SK-N-SH (cell line): ENCODE data around the gene PRELID1. TPM values are rescaled to one million over a fixed set of nuclear protein-coding genes. Genes with fewer than 3 reads are reported as not detected.

Source experiments
- CTCF ChIA-PET: fragments of 300-600, 350-600 bp; formaldehyde crosslinking; extraction: SDS; loops from one replicate; lab custom pipeline; 2021; lab: Yijun Ruan, JAX
- POLR2A ChIA-PET: fragments of 350-600 bp; sonication (Branson Sonifier 250); formaldehyde crosslinking; extraction: SDS; loops from one replicate; lab custom pipeline; 2020; ENCODE audit warnings: antibody characterized with exemption, inconsistent platforms; lab: Yijun Ruan, JAX
- DNase-seq: peaks from one replicate; pipeline ENCODE4 v3.0.0; 2012
- H2AFZ ChIP-seq: fragments of 200-600 bp; sonication (generic); 2 replicates; pipeline ENCODE4 v1.8.1; 2016; ENCODE audit warnings: antibody characterized with exemption, mild to moderate bottlenecking, low read depth
- H3F3A ChIP-seq: fragments of 200-600 bp; sonication (generic); replicated peaks from 2 replicates; pipeline ENCODE3; 2016; ENCODE audit warnings: antibody characterized with exemption, mild to moderate bottlenecking; ENCODE audit not compliant: insufficient read depth
- H3K27ac ChIP-seq, 2 experiments: fragments of 200-500 bp in 1 of 2; fragments of 200-600 bp in 1 of 2; sonication (Bioruptor generic) in 1 of 2; sonication (generic), shearing (Covaris generic) in 1 of 2; 2 replicates each; pipeline versions ENCODE4 v1.5.1 to v1.6.1; 2014 to 2016; ENCODE audit warnings: low read depth in 2 of 2, inconsistent platforms in 1 of 2, low read length in 1 of 2, mild to moderate bottlenecking in 1 of 2, mixed read lengths in 1 of 2
- H3K27me3 ChIP-seq: fragments of 200-600 bp; sonication (generic), shearing (Covaris generic); 2 replicates; pipeline ENCODE4 v1.6.1; 2016; ENCODE audit warnings: mixed run types; ENCODE audit not compliant: insufficient read depth
- H3K36me3 ChIP-seq, 2 experiments: fragments of 200-500 bp in 1 of 2; fragments of 200-600 bp in 1 of 2; sonication (Bioruptor generic) in 1 of 2; sonication (generic) in 1 of 2; replicated peaks in 1 of 2; 2 replicates each; pipeline versions ENCODE3 to v1.5.1; 2014 to 2016; ENCODE audit warnings: low read length in 1 of 2, mild to moderate bottlenecking in 1 of 2; ENCODE audit not compliant: insufficient read depth in 2 of 2, control insufficient read depth in 1 of 2
- H3K4me1 ChIP-seq, 2 experiments: fragments of 200-500 bp in 1 of 2; fragments of 200-600 bp in 1 of 2; sonication (Bioruptor generic) in 1 of 2; sonication (generic), shearing (Covaris generic) in 1 of 2; 2 replicates each; pipeline versions ENCODE4 v1.5.1 to v1.6.1; 2014 to 2016; ENCODE audit warnings: low read depth in 1 of 2, low read length in 1 of 2, mixed run types in 1 of 2; ENCODE audit not compliant: insufficient read depth in 2 of 2, control insufficient read depth in 1 of 2
- H3K4me2 ChIP-seq: fragments of 200-600 bp; sonication (generic), shearing (Covaris generic); 2 replicates; pipeline ENCODE4 v1.6.1; 2017; ENCODE audit warnings: mixed run types
- H3K4me3 ChIP-seq, 2 experiments: fragments of 200-500 bp in 1 of 2; fragments of 200-600 bp in 1 of 2; sonication (Bioruptor generic) in 1 of 2; sonication (generic), shearing (Covaris generic) in 1 of 2; 2 replicates each; pipeline versions ENCODE4 v1.5.1 to v1.8.1; 2014 to 2016; ENCODE audit warnings: low read depth in 2 of 2, inconsistent platforms in 1 of 2, low read length in 1 of 2, mild to moderate bottlenecking in 1 of 2, mixed read lengths in 1 of 2, moderate library complexity in 1 of 2
- H3K79me2 ChIP-seq: fragments of 200-600 bp; sonication (generic); 2 replicates; pipeline ENCODE4 v1.8.1; 2017; ENCODE audit warnings: mild to moderate bottlenecking; ENCODE audit not compliant: insufficient read depth
- H3K9ac ChIP-seq: fragments of 200-600 bp; sonication (generic); 2 replicates; pipeline ENCODE4 v1.6.1; 2017; ENCODE audit warnings: mixed run types
- H3K9me2 ChIP-seq: fragments of 200-600 bp; sonication (generic); 2 replicates; pipeline ENCODE4 v1.6.1; 2017; ENCODE audit warnings: mixed run types
- H3K9me3 ChIP-seq: fragments of 200-600 bp; sonication (generic); 2 replicates; pipeline ENCODE4 v1.6.1; 2017; ENCODE audit warnings: mixed run types, mild to moderate bottlenecking, moderate library complexity
- H4K20me1 ChIP-seq: fragments of 200-600 bp; sonication (generic); 2 replicates; pipeline ENCODE4 v1.6.1; 2017; ENCODE audit warnings: mild to moderate bottlenecking, mixed run types; ENCODE audit not compliant: insufficient read depth
- ELF1 ChIP-seq: IDR thresholded peaks from 2 replicates; pipeline ENCODE4 v1.4.0; 2012
- EP300 ChIP-seq, 2 experiments: IDR thresholded peaks; 2 replicates each; pipeline versions ENCODE4 v1.4.0 to v1.6.1; 2012; ENCODE audit warnings: borderline replicate concordance in 1 of 2, low read depth in 1 of 2, low read length in 1 of 2
- EZH2phosphoT487 ChIP-seq: fragments of 200-600 bp; sonication (generic); IDR thresholded peaks from 2 replicates; pipeline ENCODE4 v1.6.1; 2017; ENCODE audit warnings: low read depth, mixed run types, mild to moderate bottlenecking, antibody characterized with exemption, moderate library complexity, borderline replicate concordance
- FOSL2 ChIP-seq: IDR thresholded peaks from 2 replicates; pipeline ENCODE4 v1.4.0; 2012; ENCODE audit warnings: low read depth, mild to moderate bottlenecking, moderate library complexity, borderline replicate concordance
- FOXM1 ChIP-seq: IDR thresholded peaks from 2 replicates; pipeline ENCODE4 v1.4.0; 2012; ENCODE audit warnings: low read depth, mild to moderate bottlenecking
- GABPA ChIP-seq: IDR thresholded peaks from 2 replicates; pipeline ENCODE4 v1.4.0; 2012; ENCODE audit warnings: low read depth, mild to moderate bottlenecking
- IRF3 ChIP-seq: fragments of 150-350 bp; IDR thresholded peaks from 2 replicates; pipeline ENCODE4 v1.6.1; 2016; ENCODE audit warnings: mild to moderate bottlenecking, low read depth, low read length
- JUND ChIP-seq: IDR thresholded peaks from 2 replicates; pipeline ENCODE4 v1.4.0; 2012
- MAX ChIP-seq: IDR thresholded peaks from 2 replicates; pipeline ENCODE4 v1.4.0; 2012; ENCODE audit warnings: low read depth
- MEF2A ChIP-seq: IDR thresholded peaks from 2 replicates; pipeline ENCODE4 v1.4.0; 2012; ENCODE audit warnings: low read depth, borderline replicate concordance
- NFIC ChIP-seq: IDR thresholded peaks from 2 replicates; pipeline ENCODE4 v1.4.0; 2012; ENCODE audit warnings: borderline replicate concordance
- NRF1 ChIP-seq: IDR thresholded peaks from 2 replicates; pipeline ENCODE4 v1.6.1; 2012; ENCODE audit warnings: low read depth, mild to moderate bottlenecking, low read length
- RCOR1 ChIP-seq: fragments of 150-350 bp; IDR thresholded peaks from 2 replicates; pipeline ENCODE4 v1.6.1; 2017; ENCODE audit warnings: antibody characterized with exemption, low read length
- RFX5 ChIP-seq: IDR thresholded peaks from 2 replicates; pipeline ENCODE4 v1.6.1; 2012; ENCODE audit warnings: mild to moderate bottlenecking, improper control_type of control experiment, low read length
- RXRA ChIP-seq: IDR thresholded peaks from 2 replicates; pipeline ENCODE4 v1.4.0; 2012; ENCODE audit warnings: low read depth, mild to moderate bottlenecking, borderline replicate concordance
- SIN3A ChIP-seq: IDR thresholded peaks from 2 replicates; pipeline ENCODE4 v1.6.1; 2012; ENCODE audit warnings: low read depth, mild to moderate bottlenecking, low read length, moderate library complexity, borderline replicate concordance
- SMC3 ChIP-seq: IDR thresholded peaks from 2 replicates; pipeline ENCODE4 v1.6.1; 2012; ENCODE audit warnings: low read depth, low read length, improper control_type of control experiment
- TAF1 ChIP-seq: IDR thresholded peaks from 2 replicates; pipeline ENCODE4 v1.6.1; 2012; ENCODE audit warnings: low read depth, mild to moderate bottlenecking, low read length, moderate library complexity, borderline replicate concordance
- USF2 ChIP-seq: fragments of 150-350 bp; IDR thresholded peaks from 2 replicates; pipeline ENCODE4 v1.6.1; 2017; ENCODE audit warnings: antibody characterized with exemption, low read length, low read depth, borderline replicate concordance
- WGBS: methylation state at CpG from one replicate; pipeline ENCODE4 v1.1.6; 2017; ENCODE audit warnings: low lambda C conversion rate; 5-methylcytosine and 5-hydroxymethylcytosine counted together
- polyA plus RNA-seq, 3 experiments: library from polyadenylated mRNA; depleted of rRNA; stranded (reverse); fragments of >200 nt; gene quantifications; 2 replicates each; pipeline ENCODE4 v1.2.3, GENCODE V29; 2012
- TF ChIP-seq, protein P1 (sequence below): IDR thresholded peaks from 2 replicates; pipeline ENCODE4; 2012
- TF ChIP-seq, protein P2 (sequence below): IDR thresholded peaks from 2 replicates; pipeline ENCODE4 v1.4.0; 2012; ENCODE audit warnings: low read depth, borderline replicate concordance

PRELID1 gene
- polyA plus RNA-seq, 1 of the 3 experiments (the other 2 are of a cell fraction), result 344 TPM

DNA sequence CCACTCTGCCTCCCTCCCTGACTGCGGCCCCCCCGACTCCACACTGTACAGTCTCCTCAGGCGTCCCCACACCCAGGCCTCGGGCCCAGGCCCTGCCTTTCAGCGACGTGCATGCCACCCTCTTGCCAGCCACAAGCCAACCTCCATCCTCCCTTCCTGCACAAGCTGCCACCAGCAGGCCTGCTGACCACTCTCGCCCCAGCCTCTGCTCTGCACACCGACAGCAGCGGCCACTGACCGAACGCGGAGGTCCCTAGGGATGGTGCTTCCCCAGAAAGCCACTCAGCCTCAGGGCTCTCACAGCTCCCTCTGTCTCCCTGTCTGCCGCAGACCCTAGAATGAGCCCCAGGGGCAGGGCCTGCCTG lies 29.3 kb downstream of the PRELID1 start:
- TF ChIP-seq IRF3 (no peak), JUND (no peak), MAX (no peak), USF2 (no peak), RCOR1 (no peak), TAF1 (no peak), NRF1 (no peak), EP300 (IDR thresholded peaks at IDR 0.05; ENCODE audit: borderline replicate concordance in 1 of 2, low read depth in 1 of 2, low read length in 1 of 2) (no peak), MEF2A (no peak), EZH2phosphoT487 (no peak)
- TF ChIP-seq, protein P1, sequence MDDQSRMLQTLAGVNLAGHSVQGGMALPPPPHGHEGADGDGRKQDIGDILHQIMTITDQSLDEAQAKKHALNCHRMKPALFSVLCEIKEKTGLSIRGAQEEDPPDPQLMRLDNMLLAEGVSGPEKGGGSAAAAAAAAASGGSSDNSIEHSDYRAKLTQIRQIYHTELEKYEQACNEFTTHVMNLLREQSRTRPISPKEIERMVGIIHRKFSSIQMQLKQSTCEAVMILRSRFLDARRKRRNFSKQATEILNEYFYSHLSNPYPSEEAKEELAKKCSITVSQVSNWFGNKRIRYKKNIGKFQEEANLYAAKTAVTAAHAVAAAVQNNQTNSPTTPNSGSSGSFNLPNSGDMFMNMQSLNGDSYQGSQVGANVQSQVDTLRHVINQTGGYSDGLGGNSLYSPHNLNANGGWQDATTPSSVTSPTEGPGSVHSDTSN, result no peak
- no peaks in the 10 kb centered on the region for H3K27me3 ChIP-seq
- no peak overlapping the region for H3K9ac ChIP-seq
- POLR2A ChIA-PET, result no interaction called here
- no peak overlapping the region for H3K4me2 ChIP-seq
- H3K9me2 ChIP-seq, result no peaks in the 10 kb centered on the region
- H3K79me2 ChIP-seq, result no peaks in the 10 kb centered on the region; the same call in none of the 2 replicates
- no peak overlapping the region for H3K27ac ChIP-seq
- H3F3A ChIP-seq, result no peaks in the 10 kb centered on the region
- DNase-seq, result no peak
- H3K4me3 ChIP-seq, result no peak overlapping the region
- peaks cover 3 to 82% of the 10 kb centered on the region in 2 experiments for H3K36me3 ChIP-seq
- no peaks in the 10 kb centered on the region for H3K4me1 ChIP-seq
- H2AFZ ChIP-seq, result no peak overlapping the region
- no peaks in the 10 kb centered on the region for H4K20me1 ChIP-seq
- H3K9me3 ChIP-seq, result no peaks in the 10 kb centered on the region
- 94% methylated on average over 12 of the region's 13 CpGs for WGBS
- CTCF ChIA-PET, result interaction anchor here (1.0 to 4.4 kb wide), 3 partner anchors 12 to 23 kb away, joined by 4 to 23 read pairs (median 5); no protein-coding TSS in a partner anchor

- Histone ChIP-seq H3F3A (no peaks in the 10 kb centered on the region), H3K4me2 (no peak overlapping the region)
These were observed 30.0 kb downstream of the PRELID1 start for GRCh38 chr5:177333420-177334154.

More at GRCh38 chr5:177333420-177334154, 30.0 kb downstream of the PRELID1 start:
- H3K4me1 ChIP-seq, result no peaks in the 10 kb centered on the region
- no peak overlapping the region for H3K27ac ChIP-seq
- H3K9me3 ChIP-seq, result no peaks in the 10 kb centered on the region
- no peaks in the 10 kb centered on the region; the same call in 1 of the 2 replicates for H3K79me2 ChIP-seq
- TF ChIP-seq NRF1 (no peak), ELF1 (no peak), NFIC (no peak), RXRA (no peak), RFX5 (no peak), SIN3A (no peak), GABPA (no peak), FOXM1 (no peak), SMC3 (no peak), FOSL2 (no peak)
- TF ChIP-seq, protein P2, sequence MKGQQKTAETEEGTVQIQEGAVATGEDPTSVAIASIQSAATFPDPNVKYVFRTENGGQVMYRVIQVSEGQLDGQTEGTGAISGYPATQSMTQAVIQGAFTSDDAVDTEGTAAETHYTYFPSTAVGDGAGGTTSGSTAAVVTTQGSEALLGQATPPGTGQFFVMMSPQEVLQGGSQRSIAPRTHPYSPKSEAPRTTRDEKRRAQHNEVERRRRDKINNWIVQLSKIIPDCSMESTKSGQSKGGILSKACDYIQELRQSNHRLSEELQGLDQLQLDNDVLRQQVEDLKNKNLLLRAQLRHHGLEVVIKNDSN, result no peak
- DNase-seq, result no peak
- no peaks in the 10 kb centered on the region for H4K20me1 ChIP-seq
- H3K4me3 ChIP-seq, result no peak overlapping the region
- H3K9me2 ChIP-seq, result no peaks in the 10 kb centered on the region
- H2AFZ ChIP-seq, result no peak overlapping the region
- WGBS, result 92% methylated on average over 16 of the region's 16 CpGs
- H3K36me3 ChIP-seq, result peaks cover 3 to 85% of the 10 kb centered on the region in 2 experiments
- no peaks in the 10 kb centered on the region for H3K27me3 ChIP-seq
- ChIA-PET POLR2A (no interaction called here), CTCF (interaction anchor here (0.6 to 4.4 kb wide), 6 partner anchors 10 to 56 kb away, joined by 3 to 23 read pairs (median 3); no protein-coding TSS in a partner anchor)
- H3K9ac ChIP-seq, result no peak overlapping the region
